HTR-8/SVneo (cell line): ENCODE measurements around the gene GBE1.
A peak's percentile ranks its signal among the peaks of the same experiment; 100 is the strongest.
"Not testable (repeated sequence)": the region's sequence is repeated elsewhere in the genome, so short reads cannot be mapped to it uniquely, and the experiment has no call there.

Experiments used
- DNase-seq: peaks from one replicate; pipeline ENCODE4 v3.0.0; 2011; ENCODE audit warnings: low spot score, mixed read lengths; ENCODE audit not compliant: insufficient read length
- FAIRE-seq: peaks from 2 replicates; lab custom pipeline; 2011; peaks lifted over from hg19 to GRCh38; lab: Jason Lieb, UNC

Gene GBE1

DNA sequence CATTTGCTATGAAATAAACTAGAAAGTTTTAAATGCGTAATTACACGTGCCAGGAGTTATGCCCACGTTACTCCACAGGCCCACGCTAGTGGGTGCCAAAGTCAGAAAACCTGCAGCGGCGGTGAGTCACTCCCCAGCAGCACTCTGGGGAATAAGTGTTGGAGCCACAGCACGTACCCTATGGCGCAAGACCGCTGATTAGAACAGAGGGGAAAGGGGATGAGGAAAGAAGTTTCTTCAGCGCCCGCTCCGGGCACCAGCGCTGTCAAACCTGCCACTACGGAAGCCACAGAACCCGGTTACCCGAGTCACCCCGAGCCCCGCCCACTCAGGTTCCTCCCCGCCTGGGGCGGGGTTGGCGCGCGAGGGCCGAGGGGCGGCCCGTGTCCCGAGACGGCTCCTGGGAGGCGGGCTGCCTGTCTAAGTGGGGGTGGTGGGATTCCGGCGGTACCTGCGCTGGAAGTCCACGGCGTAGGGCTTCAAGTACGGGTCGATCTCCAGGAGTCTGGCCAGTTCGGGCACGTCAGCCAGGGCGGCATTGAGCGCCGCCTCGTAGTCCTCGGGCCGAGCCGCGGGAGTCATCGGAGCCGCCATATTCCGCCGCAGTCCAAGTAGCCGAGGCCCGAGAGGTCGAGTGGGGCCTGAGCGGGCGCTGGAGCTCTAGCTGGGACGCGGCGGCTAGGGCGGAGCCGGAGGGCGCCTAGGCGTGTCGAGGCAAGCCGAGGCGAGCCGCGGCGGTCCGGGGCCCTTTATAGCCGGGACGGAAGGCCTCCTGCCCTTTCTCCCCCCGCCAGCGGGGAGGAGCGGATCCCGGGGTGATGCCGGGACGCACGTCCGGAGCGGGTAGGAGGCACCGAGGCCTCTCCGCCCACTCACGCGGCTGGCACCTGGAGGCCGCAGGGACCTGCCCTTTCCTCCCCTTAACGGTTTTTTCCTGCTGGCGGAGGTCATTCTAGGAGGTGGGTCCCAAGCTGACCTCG lies at the start of gene GBE1:
TSS of gene GBE1 (minus strand) at position 722 of the 980 bp plus-strand sequence. CDS start at position 594, 128 bp downstream.
- FAIRE-seq (peak; percentile 77), DNase-seq (peak; percentile 83)

DNA sequence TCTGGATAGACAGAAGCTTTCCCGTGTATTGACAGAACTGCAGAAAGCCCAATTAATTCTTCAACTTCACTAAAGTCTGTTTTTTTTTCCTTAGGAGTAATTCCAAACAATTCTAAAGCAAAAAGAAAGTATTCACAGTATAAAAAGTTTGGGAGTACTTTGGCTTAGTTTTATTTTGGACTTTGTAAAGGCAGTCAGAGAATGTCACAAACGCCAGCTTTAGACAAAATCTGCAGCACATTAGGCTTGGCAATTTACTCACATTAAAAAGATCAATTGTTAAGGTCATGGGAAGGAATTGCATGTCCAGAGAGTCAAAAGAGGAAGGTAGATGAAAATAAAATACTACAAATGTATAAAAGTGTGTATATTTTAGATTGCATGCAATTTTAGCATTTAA lies 47.5 kb upstream of the GBE1 start:
- DNase-seq (no peak), FAIRE-seq (no peak)

DNA sequence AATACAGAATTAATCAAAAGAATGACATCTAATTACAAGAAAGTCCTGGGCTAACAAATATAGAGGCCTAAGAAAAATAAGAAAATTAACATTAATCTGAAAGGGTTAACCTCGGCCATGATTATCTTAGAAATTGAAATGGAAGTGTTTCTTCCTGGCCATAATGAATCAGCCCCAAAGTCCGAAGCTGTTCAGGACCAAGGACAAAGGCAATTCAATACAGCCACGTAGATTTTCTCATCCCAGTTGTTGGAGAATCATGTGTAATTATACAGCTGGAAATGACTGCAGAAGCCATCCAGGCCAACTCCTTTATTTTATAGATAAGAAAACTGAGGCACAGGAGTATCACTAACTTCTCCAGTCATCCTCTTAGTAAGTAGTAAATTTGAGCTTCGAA lies 38.0 kb upstream of the GBE1 start:
- no peak for FAIRE-seq
- no peak for DNase-seq

DNA sequence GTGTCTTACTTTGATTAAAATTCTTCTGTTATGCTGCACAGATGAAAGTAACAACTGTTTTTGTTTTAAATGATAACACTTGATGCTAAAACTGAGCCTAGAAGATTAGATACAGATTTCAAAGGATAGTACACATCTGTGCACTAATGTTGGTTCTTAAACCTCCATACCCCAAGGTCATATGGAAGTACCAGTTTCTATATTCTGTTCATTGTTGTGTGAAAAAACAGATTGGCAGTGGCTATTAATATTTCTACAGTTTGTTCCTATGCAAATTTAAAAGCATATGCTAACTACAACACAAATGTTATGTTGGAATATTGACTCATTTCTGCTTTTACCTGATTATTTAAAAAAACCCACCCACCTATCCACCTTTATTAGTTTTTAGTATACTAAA lies 32.0 kb upstream of the GBE1 start:
- DNase-seq (no peak), FAIRE-seq (no peak)

DNA sequence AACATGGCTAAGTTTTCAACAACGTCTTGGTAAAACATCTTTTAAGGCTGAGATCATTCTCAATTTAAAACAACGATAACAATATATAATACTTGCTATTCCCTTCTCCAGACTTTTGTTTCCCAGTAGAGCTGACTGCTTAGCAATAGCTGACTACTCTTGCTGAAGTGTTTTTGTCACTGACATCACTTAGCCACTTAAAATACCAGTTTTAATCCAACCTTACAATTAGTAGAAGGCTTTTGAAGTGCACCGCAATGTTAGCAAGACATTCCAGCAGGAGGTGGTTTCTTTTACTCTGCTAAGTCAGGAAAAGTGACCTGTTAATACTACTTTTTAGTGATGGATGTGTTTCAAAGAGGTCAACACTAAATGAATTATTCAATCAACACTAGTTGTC lies 28.7 kb upstream of the GBE1 start:
- no peak for FAIRE-seq
- DNase-seq: no peak

DNA sequence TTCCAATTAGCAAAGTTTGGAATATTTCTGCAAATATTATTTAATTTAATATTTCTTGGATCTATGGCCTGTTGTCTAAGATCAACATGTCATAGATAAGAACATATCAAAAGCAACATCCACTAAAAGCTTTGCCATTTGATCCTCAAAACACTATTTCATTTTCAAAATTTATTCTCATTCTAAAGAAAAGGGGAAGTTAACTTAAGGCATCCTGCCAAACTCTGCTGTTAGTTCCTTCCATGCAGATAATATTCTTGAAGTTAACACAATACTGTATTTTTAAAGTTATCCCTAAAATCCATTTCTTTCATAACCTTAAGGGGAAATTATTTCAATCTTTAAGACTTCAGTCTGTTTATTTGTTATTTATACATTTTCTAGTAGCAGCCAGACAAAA lies 28.2 kb upstream of the GBE1 start:
- DNase-seq (no peak), FAIRE-seq (no peak)

DNA sequence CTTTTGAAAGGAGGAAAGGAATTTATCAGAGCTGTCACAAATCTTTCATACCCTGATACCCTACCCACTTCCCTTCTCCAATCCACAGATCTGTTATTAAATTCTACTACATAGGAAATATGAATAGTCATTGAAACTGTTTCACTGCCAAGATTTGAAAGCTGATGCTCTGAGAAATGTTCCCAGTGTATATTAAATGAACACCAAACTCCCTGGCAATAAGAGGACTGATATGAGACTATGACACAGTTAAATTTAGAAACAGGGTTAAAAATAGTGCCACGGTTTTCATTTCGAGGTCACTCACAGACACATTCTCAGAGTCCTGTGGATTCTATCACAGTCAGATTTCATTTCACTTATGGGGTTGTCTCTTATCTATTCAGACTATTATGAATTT lies 27.2 kb upstream of the GBE1 start:
- DNase-seq: no peak
- no peak for FAIRE-seq

DNA sequence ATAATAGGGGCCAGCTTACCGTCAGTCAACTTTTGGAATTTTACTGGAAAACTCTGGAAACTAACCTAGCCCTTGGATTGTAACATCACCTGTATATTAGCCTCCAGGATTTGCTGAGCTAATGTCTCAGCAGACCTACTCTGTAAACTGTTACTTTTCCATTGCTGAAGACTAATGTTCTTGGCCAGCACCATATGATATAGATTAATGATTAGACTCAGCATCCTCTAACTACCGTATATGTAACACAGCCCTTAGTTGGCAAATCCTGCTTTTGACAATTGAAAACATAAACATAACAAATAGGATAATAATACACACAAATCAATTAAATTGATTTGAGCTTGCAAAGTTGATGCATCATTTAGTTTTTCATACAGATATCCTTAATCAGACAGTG lies 26.6 kb upstream of the GBE1 start:
- DNase-seq (no peak), FAIRE-seq (no peak)

DNA sequence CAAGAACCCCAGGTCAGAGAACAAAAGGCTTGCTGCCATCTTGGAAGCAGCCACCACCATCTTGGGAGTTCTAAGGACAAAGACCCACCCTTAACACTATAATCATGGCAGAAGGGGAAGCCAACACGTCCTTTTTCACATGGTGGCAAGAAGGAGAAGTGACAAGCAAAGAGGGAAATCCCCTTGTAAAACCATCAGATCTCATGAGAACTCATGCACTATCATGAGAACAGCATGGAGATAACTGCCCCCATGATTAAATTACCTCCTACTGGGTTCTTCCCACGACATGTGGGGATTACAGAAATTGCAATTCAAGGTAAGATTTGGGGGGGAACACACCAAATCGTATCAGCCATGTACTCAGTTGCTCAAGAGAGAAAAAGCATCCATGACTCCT lies 21.1 kb upstream of the GBE1 start:
- DNase-seq (no peak), FAIRE-seq (no peak)

DNA sequence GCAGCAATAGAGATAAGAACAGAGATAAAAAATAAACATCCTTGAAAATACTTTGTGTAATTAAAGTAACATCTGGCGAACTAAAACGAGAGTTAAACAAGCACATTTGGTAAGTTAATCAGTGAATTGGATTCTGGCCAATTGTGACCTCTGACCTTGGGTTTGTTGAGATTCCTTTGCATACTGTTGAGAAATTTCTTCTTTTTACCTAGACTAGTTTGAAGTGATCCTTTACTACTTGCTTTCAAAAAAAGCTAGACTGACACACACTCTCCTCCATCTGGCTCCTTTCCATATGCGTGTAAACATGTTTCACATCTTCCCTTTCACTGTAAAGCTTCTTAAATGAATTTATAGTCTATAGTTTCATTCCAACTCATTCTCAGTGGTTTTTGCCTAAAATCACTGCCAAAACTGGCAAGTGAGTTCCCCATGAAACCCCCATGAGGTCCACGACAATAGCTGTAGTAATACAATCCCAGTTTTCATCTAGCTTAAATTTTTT lies 17.3 kb upstream of the GBE1 start:
- no peak for DNase-seq

DNA sequence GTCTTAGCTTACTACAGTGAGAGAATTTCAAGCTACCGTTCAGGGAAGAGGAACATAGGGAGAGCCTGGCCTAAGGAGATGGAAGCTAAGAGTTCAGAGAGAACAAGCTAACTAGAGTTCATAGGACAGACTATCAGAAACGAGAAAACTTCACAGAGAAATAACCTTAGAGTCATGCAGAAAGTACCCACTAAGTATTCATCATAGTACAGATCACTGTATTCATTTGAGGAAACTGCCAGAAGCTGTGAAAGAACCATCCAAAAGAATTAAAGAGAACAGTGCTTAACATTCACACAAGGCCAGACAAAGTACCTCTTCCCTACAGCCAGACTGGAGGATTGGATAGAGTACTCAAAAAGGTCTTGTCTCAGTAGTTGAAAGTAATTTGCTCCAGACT lies 15.2 kb upstream of the GBE1 start:
- FAIRE-seq (no peak), DNase-seq (no peak)

More for the DNA sequence above, 17.3 kb upstream of the GBE1 start:
- FAIRE-seq: no peak

DNA sequence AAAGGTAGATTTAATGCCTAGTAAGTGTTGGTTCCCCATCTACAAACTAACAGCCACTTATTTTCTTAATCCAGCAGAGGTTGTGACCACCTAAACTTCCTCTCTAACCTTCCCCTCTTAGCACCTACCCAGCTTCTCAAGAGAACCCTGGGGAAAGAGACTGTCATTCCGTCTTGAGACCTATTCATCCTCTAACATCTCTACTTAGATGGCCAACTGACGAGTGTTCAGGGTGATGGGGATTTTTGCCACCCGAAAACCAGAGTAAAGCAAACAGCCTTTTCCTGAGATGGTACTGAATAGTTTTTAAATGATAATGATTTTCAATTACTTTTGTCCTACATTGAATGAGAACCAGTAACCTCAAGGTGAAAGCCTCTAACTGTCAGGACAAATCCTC lies 9.3 kb upstream of the GBE1 start:
- FAIRE-seq (no peak), DNase-seq (no peak)

DNA sequence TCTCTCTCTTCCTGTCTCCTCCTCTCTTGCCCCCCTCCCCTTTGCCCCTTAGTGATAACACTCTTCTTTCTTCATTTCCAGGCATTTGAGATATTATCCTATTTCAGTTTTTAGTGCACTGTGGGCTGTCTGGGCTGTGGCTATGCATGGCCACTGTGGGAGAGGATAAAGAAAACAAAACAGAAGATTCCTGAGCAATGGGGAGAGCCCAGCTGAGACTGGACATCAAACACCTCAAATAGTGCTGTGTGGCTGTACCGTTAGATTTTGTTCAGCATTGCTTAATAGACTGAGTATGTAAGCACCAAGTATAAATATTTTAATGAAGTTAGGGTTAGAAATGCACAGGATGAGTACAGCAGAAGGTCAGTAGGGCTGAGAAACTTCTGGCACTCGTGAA lies 7.9 kb upstream of the GBE1 start:
- DNase-seq: no peak
- FAIRE-seq: no peak

DNA sequence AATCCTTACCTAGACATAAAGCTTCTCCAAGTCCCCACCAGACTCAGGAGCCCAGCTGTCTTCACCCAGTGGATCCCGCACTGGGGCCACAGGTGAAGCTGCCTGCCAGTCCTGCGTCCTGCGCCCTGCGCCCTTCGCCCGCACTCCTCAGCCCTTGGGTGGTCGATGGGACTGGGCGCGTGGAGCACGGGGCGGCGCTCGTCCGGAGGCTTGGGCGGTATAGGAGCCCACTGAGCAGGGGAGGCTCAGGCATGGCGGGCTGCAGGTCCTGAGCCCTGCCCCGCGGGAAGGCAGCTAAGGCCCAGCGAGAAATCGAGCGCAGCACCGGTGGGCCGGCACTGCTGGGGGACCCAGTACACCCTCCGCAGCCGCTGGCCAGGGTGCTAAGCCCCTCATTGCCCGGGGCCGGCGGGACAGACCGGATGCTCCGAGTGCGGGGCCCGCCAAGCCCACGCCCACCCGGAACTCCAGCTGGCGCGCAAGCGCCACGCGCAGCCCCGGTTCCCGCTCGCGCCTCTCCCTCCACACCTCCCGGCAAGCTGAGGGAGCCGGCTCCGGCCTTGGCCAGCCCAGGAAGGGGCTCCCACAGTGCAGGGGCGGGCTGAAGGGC lies 5.9 kb upstream of the GBE1 start:
- not testable (repeated sequence) for FAIRE-seq, DNase-seq

DNA sequence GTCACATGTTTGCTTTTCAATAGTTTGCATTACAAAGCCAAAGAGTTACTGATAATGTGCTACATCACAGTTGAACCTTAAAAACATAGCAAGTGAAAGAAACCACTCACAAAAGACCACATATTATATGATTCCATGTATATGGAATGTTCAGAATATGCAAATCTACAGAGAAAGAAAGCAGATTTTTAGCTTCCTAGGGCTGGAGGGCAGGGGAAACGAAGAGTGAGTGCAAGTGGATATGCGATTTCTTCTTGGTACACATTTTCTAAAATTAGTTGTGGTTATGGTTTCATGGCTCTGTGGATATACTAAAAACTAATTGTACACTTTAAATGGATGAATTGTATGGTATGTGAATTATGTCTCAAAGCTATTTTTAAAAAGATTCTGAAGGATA lies 4.0 kb upstream of the GBE1 start:
- no peak for DNase-seq
- no peak for FAIRE-seq

DNA sequence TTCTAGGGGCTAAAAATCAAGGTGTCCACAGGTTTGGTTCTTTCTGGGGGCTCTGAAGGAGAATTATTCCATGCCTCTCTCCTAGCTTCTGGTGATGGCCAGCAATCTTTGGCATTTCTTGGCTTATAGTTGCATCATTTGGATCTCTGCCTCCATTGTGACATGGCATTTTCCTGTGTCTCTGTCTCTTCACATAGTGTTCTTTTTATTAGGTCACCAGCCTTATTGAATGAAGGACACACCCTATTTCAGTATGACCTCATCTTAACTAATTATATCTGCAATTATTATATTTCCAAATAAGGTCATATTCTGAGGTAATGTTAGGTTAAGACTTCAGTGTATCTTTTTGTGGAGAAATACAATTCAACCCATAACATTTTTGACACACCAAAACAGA lies 3.2 kb upstream of the GBE1 start:
- FAIRE-seq (no peak), DNase-seq (no peak)

DNA sequence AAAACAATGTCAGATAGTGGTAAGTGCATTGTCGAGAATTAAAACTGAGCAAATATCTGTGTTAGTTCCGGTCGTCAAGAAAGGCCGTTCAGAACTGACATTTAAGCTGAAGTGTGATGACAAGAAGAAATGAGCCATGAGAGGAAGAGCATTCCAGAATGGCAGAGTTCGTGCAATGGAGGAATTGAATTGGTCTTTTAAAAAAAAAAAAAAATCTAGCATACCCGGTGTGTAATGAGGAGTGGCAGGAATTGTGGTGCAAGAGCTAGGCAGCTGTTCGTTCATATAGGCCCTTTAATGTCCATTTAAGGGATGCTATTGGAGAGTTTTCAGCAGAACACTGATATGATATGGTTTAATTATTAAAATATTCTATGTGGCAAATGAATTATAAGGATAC lies 2.6 kb upstream of the GBE1 start:
- FAIRE-seq: no peak
- DNase-seq: no peak

DNA sequence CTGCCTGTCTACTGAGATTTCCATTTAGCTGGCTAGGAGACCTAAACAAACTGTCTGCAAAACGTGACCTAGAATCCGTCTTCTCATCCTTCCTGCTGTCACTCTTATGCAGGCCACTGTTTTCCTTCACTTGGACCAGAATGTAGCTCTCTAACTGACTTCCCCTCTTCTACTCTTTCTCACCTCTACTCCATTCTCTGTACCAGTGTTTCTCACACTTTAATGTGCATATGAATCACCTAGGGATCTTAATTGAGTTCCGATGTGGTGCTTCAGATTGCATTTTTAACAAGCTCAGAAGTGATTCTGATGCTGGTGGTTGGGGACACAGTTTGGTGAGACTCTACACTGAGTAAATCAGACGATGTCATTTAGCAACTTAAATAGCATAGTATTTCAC lies 1.6 kb upstream of the GBE1 start:
- FAIRE-seq (no peak), DNase-seq (no peak)

DNA sequence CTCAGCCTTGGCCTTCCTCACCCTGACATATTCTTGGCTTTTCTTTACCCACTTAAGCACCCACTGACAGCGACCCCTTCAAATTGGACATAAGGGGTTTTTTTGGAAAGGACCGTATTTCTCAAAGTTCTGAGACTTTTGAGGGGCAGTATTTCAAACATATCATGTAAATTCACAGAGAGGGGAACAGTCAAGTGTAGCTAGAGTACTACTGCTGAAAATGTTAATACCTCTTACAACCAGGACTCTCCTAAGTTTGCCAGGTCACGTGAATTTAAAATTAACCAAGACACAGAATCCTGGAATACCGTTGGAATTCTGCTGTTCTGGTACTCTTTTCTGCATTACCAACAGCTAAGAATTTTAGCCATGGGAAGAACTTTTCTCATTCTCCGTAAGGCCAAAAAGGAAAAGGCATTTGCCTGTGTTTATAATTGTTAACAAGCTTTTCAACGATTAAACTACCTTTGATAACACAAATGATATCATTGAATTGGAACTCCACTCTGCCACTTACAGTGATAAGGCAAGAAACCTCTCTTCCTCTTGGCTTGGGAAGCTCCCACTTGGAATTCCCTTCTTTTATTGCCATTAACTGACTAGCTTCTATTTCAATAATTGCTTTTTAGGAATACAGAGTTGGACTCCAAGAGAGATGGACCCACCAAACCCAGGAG lies 597 bp upstream of the GBE1 start:
- DNase-seq (no peak), FAIRE-seq (no peak)

DNA sequence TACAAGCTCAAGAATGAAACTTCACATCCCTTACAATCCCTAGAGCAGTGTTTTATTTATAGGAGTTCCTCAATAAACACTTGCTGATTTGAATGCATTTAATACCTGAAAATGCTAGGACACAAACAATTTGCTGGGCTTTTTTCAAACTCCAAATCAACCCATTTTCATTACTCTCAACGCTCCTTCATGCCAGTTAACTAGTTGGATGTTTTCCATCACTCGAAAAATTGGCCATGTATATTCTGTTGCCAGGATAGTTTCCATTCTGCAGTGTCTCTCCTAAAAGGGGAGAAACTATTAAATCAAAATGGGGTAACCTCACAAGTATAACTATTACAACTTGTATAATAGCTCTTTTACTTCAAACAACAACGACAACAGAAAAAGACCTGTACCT lies 1.2 kb downstream of the GBE1 start:
- DNase-seq: no peak
- FAIRE-seq: no peak

DNA sequence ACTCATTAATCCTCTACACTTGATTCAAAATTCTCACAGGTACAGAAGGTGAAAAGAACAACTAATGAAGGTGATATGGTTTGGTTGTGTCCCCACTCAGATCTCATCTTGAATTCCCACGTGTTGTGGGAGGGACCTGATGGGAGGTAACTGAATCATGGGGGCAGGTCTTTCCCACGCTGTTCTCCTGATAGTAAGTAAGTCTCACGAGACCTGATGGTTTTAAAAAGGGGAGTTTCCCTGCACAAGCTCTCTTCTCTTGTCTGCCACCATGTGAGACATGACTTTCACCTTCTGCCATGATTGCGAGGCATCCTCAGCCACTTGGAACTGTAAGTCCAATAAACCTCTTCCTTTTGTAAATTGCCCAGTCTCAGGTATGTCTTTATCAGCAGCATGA lies 2.7 kb downstream of the GBE1 start:
- not testable (repeated sequence) for FAIRE-seq, DNase-seq
